Measurements from ENCODE around the gene OR10J1. TPM values are rescaled to one million over a fixed set of nuclear protein-coding genes. Genes with fewer than 3 reads are reported as not detected.

Gene OR10J1
- polyA plus RNA-seq, 1 donor (not counting 4 experiments of a cell fraction or from before 2014, with no cell fraction given): not detected

GRCh38 chr1:159459551-159459950 lies 20.0 kb downstream of the OR10J1 start:
- H3K9me3 ChIP-seq (ENCODE audit: control insufficient read depth, low read depth, low read length): no peaks in the 10 kb centered on the region
- dilution Hi-C loops (cut with MboI; ENCODE audit: extremely low pct_ligation_motif_present, low sequenced_read_pairs): no loop called here
- no peak overlapping the region for H3K27ac ChIP-seq (ENCODE audit: control insufficient read depth, insufficient read depth, low read length)
- TF ChIP-seq EZH2 (IDR thresholded peaks at IDR 0.05; ENCODE audit: low read length): no peak
- no peak for TF ChIP-seq CTCF (optimal IDR thresholded peaks at IDR 0.05 in 1 of 3, IDR thresholded peaks at IDR 0.05 in 1 of 3, conservative IDR thresholded peaks at IDR 0.05 in 1 of 3; ENCODE audit: extremely low read depth in 1 of 3, insufficient read depth in 2 of 3, low read length in 3 of 3)
- no peak overlapping the region for H3K9ac ChIP-seq (ENCODE audit: control insufficient read depth, extremely low read depth, insufficient read depth, low read length)
- no peaks in the 10 kb centered on the region for H3K36me3 ChIP-seq (ENCODE audit: control insufficient read depth in 2 of 2, extremely low read depth in 1 of 2, insufficient read depth in 2 of 2, low read length in 2 of 2)
- no peak overlapping the region for H3K4me3 ChIP-seq (ENCODE audit: control insufficient read depth in 2 of 3, extremely low read depth in 1 of 3, insufficient read depth in 2 of 3, low read depth in 1 of 3, low read length in 3 of 3)
- no peaks in the 10 kb centered on the region for H3K9me1 ChIP-seq (ENCODE audit: control insufficient read depth, extremely low read depth, insufficient read depth, low read length)
- H3K27me3 ChIP-seq (ENCODE audit: control insufficient read depth, extremely low read depth, insufficient read depth, low read length): no peaks in the 10 kb centered on the region
- no peaks in the 10 kb centered on the region for H4K20me1 ChIP-seq (ENCODE audit: control insufficient read depth, extremely low read depth, insufficient read depth, low read length)
- H3K4me2 ChIP-seq (ENCODE audit: control insufficient read depth, extremely low read depth, insufficient read depth, low read depth, low read length): no peak overlapping the region
- H2AFZ ChIP-seq (ENCODE audit: control insufficient read depth, low read length): no peak overlapping the region
- H3K4me1 ChIP-seq (ENCODE audit: control insufficient read depth, extremely low read depth, insufficient read depth, low read length): no peaks in the 10 kb centered on the region
- no peaks in the 10 kb centered on the region for H3K79me2 ChIP-seq (ENCODE audit: control insufficient read depth, insufficient read depth, low read length)
- FAIRE-seq: no peak
- no peak for DNase-seq (ENCODE audit: low read depth, low spot score)

- no peaks in the 10 kb centered on the region for H3K36me3 ChIP-seq (ENCODE audit: control insufficient read depth in 2 of 2, extremely low read depth in 1 of 2, insufficient read depth in 2 of 2, low read length in 2 of 2)
- DNase-seq (ENCODE audit: low read depth, low spot score) (no peak), FAIRE-seq (no peak)
- TF ChIP-seq EZH2 (IDR thresholded peaks at IDR 0.05; ENCODE audit: low read length) (no peak), CTCF (optimal IDR thresholded peaks at IDR 0.05 in 1 of 3, IDR thresholded peaks at IDR 0.05 in 1 of 3, conservative IDR thresholded peaks at IDR 0.05 in 1 of 3; ENCODE audit: extremely low read depth in 1 of 3, insufficient read depth in 2 of 3, low read length in 3 of 3) (no peak)
- no peaks in the 10 kb centered on the region for H3K4me1 ChIP-seq (ENCODE audit: control insufficient read depth, extremely low read depth, insufficient read depth, low read length)
- H4K20me1 ChIP-seq (ENCODE audit: control insufficient read depth, extremely low read depth, insufficient read depth, low read length): no peaks in the 10 kb centered on the region
- H3K9me3 ChIP-seq (ENCODE audit: control insufficient read depth, low read depth, low read length): no peaks in the 10 kb centered on the region
- H3K27me3 ChIP-seq (ENCODE audit: control insufficient read depth, extremely low read depth, insufficient read depth, low read length): no peaks in the 10 kb centered on the region
- dilution Hi-C loops (cut with MboI; ENCODE audit: extremely low pct_ligation_motif_present, low sequenced_read_pairs): no loop called here
- no peaks in the 10 kb centered on the region for H3K9me1 ChIP-seq (ENCODE audit: control insufficient read depth, extremely low read depth, insufficient read depth, low read length)
- H3K79me2 ChIP-seq (ENCODE audit: control insufficient read depth, insufficient read depth, low read length): no peaks in the 10 kb centered on the region
- no peak overlapping the region for H3K9ac ChIP-seq (ENCODE audit: control insufficient read depth, extremely low read depth, insufficient read depth, low read length)
- no peak overlapping the region for H2AFZ ChIP-seq (ENCODE audit: control insufficient read depth, low read length)
- H3K27ac ChIP-seq (ENCODE audit: control insufficient read depth, insufficient read depth, low read length): no peak overlapping the region
- H3K4me3 ChIP-seq (ENCODE audit: control insufficient read depth in 2 of 3, extremely low read depth in 1 of 3, insufficient read depth in 2 of 3, low read depth in 1 of 3, low read length in 3 of 3): no peak overlapping the region
- H3K4me2 ChIP-seq (ENCODE audit: control insufficient read depth, extremely low read depth, insufficient read depth, low read depth, low read length): no peak overlapping the region
Observed at GRCh38 chr1:159465191-159465603, 25.7 kb downstream of the OR10J1 start.

All from keratinocyte (primary cell).